HG02763 (cell line): ENCODE measurements around the gene CACNG7.

Experiments
- ATAC-seq: cut with Tn5 transposase; IDR thresholded peaks from one replicate; pipeline ENCODE4 v1.9.1; 2021; ENCODE audit warnings: mild to moderate bottlenecking, moderate library complexity; ENCODE audit not compliant: unreplicated experiment

Gene CACNG7

GRCh38 chr19:53980539-53981375 is 71.7 kb downstream of the CACNG7 start:
- ATAC-seq = no peak

GRCh38 chr19:53981376-53981951 is 72.4 kb downstream of the CACNG7 start:
- ATAC-seq = no peak

GRCh38 chr19:53982001-53982451 is 72.9 kb downstream of the CACNG7 start:
- ATAC-seq = no peak

- ATAC-seq = no peak
Measured at GRCh38 chr19:53982611-53983010, 73.5 kb downstream of the CACNG7 start.

- no peak for ATAC-seq
Measured at GRCh38 chr19:53983457-53984289, 74.6 kb downstream of the CACNG7 start.

- ATAC-seq = no peak
Measured at GRCh38 chr19:53985863-53986262, 76.8 kb downstream of the CACNG7 start.

- no peak for ATAC-seq
Measured at GRCh38 chr19:53988981-53989380, 79.9 kb downstream of the CACNG7 start.

- ATAC-seq = no peak
Measured at GRCh38 chr19:53989600-53990533, 80.8 kb downstream of the CACNG7 start.

GRCh38 chr19:53991224-53992113 is 82.4 kb downstream of the CACNG7 start, which contains the start of gene CACNG6:
CACNG6 (plus strand) TSS chr19:53991637; CDS start chr19:53992878, 1,241 bp downstream.
- no peak for ATAC-seq

GRCh38 chr19:53992211-53992610 is 83.1 kb downstream of the CACNG7 start:
- ATAC-seq = no peak

GRCh38 chr19:53992815-53993214 is 83.7 kb downstream of the CACNG7 start:
- ATAC-seq = no peak

- no peak for ATAC-seq
Measured at GRCh38 chr19:53993448-53993847, 84.4 kb downstream of the CACNG7 start.
